GM18498 (cell line): ENCODE measurements around the gene NLRP1.

Source experiments
- ATAC-seq: cut with Tn5 transposase; IDR thresholded peaks from one replicate; pipeline ENCODE4 v1.9.1; 2021; ENCODE audit warnings: mild to moderate bottlenecking, moderate library complexity; ENCODE audit not compliant: unreplicated experiment

The NLRP1 gene

DNA sequence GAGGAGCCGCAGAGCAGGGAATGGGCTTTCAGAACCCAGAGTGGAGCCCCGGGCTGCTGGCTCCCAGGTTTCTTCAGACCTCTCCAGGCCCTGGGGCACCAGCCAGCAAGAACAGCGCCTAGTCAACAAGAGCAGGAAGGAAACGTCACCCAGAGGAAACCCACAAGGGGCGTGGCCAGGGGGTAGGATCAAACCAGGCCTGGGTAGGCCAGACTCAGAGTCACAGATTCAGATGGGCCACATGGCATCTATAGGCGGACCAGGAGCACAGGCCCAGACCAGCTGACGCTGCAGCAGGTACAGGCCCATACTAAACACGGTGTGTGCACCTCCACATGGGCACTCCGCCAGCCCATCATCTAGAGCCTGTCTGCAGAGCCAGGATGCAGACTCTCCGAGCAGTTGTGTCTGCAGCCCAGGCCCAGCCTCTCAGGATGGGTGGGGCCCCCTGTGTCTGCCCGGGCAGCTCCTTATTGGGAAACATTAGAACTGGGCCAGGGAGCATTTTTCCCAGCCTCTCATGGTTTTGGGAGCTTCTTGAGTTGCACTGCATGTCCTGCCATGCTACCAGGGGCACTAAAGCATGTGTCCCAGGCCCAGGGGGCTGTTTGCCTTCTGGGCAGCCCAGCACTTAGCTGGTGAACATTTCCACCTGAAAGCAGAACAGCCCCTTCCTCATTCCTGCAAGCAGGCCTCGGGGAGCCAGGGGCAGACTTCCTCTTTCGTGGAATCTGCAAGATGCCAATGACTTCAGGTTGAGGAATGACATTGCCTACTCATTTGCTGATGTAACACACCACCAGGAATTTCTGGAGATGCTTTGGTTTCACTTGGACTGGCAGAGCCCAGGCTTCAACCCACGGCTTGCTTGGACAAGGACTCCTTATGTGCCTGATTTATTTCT is at the start of gene NLRP1:
Gene NLRP1 (minus strand): TSS at position 127 of the 904 bp plus-strand sequence. CDS start 552 bp downstream, outside the sequence.
- ATAC-seq, result peak; percentile 90

DNA sequence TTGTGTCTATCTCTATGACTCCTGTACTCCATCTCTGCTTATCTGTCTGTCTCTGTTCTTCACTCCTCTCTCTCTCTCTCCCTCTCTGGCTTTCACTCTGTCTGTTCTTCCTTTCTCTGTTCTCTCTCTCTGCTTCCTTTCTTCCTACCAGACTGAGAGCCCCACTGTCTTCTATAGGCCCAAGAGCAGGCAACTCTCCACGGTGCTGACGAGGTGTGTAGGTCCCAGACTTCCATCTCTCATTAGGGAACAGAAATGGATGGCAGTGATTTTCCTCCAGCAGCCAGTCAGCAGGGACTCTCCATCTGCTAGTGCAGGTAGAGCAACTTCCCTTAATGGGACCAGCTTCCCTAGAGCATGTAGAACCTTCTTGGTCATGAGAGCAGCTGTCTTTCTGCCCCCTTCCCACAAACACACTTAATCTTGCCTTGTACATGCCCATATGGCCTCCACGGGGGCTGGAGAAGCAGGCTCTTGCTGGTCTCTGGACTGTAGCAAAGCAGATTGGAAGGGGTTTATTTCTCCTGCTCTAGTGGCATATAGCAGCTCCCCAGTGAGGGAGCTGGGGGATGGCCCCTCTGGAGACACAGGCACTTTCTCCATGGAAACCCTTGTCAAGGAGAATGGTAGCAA is 47.8 kb upstream of the NLRP1 start:
- no peak for ATAC-seq

DNA sequence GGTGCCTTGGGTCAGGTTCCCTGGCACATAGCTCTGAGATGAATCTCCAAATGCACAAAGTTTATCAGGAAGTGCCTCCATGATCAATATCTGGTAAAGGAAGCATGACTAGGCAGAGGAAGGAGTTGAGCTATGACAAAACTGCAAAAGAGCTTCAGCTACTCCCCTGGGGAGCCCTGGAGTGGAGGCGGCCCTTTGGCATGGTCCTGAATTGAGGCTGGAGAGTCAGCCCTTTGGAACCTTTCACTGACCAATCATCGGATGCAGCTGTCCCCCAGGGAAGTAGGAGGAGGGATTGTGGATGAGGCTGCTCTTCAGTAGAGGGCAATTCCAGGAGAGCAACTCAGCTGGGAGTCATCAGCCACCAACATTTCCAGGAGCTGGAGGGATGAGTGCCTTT is 46.1 kb upstream of the NLRP1 start:
- ATAC-seq, result no peak

DNA sequence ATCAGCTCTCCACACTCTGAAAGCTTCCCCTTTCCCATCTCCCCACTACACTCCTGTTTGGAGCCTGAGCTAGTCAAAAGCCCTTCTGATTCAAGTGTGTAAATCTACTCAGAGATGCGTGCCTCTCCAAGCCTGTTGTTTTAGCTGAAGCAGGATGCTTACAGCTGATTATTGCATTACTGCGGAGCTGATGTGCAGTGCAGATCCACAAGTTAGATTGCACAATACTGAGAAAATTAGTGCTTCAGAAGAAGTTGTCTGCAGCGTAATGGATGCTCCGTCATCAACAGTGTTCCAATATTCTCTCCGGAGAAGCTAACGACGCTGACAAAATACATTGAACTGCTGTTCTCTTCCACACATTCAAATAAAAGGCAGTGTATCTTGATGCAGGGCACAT is 44.8 kb upstream of the NLRP1 start:
- no peak for ATAC-seq

DNA sequence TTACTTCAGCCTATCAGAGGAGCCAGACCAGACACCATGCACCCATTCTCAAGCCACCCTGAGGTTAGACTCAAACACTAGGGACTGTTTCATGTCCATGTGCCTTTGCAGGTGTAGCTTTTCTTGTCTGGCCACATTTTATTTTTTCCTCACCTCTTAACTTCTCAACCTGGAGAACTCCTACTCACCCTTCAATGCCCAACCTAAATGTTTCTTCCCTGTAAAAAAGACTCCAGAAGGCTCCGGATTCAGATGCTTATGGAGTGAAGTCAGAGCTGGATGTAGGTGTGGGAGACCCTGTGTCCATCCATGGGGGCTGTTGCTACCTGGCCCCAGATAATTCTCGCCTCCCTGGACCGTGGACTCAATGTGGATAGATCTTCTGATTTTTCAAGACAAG is 44.0 kb upstream of the NLRP1 start:
- no peak for ATAC-seq

DNA sequence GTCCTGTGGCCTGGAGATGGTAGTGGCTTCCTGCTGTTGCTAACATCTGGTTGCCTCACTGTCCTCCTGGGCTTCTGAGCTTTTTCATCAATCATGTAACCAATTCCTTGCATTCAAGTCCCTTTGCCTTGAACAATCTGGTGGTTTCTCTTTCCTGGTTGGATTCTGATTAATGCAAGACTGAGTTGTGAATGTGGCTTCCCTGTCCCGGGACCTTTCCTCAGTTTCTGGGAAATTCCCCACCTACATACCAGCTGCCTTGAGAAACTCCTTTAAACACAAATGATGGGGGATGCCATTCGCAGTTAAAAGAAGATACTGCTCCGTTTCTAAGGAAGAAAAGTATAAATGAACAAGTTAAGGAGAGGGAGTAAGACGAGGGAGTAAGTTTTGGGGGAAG is 39.9 kb upstream of the NLRP1 start:
- no peak for ATAC-seq

DNA sequence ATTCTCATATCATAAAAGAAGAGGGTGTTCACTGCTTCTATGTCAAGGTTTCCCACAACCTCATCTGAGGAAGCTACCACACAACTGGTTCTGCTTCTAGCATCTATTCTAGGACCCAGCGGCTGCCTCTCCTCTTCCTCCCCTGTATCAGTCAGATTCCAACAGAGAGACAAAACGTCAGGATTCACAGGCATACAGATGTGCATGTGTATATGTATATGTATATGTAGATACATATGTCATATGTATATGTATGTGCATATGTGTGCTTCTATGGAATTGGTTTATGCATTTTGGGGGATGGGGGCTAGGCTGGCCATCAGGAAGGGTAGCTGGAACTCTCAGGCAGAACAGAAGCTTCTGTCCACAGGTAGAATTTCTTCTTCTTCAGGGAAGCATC is 37.4 kb upstream of the NLRP1 start:
- ATAC-seq, result no peak

DNA sequence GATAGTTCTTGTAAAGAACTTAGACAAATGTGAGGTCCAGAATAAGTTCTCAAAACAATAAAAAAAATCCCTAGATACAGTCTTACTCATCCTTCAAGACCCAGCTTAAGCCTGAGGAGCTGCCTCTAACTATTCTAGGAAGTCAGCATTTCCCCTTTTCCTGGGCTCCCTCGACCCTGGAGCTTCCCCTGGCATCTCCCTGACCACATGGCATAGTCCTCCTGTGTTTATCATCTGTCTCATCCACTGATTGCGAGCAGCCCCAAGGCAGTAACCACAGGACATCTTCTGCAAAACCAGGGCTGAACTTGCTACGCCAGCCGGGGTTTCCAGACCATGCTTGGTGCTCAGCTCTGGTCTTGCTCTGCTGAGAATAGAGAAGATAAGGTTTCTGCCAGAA is 36.7 kb upstream of the NLRP1 start:
- ATAC-seq, result no peak

DNA sequence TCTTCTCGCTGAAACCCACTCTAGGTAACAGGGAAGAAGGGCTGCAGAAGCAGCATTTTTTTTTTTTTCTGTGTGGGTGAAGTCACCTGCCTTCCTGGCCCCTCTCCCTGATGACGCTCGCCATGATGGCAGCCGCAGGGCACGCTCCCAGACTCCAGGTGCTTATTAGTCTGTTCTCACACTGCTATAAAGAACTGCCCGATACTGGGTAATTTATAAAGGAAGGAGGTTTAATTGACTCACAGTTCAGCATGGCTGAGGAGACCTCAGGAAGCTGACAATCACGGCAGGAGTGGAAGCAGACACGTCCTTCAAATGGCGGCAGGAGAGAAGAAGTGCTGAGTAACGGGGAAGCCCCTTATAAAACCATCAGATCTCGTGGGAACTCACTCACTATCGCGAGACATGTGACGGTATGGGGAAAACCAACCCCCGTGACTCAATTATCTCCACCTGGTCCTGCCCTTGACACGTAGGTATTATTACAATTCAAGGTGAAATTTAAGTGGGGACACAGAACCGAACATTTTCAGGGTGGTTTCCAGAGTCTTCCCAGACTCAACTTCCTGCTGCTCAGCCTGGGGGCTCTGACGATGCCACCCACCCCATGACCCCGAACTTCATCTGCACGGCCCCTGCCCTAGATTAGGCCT is 34.9 kb upstream of the NLRP1 start:
- no peak for ATAC-seq

DNA sequence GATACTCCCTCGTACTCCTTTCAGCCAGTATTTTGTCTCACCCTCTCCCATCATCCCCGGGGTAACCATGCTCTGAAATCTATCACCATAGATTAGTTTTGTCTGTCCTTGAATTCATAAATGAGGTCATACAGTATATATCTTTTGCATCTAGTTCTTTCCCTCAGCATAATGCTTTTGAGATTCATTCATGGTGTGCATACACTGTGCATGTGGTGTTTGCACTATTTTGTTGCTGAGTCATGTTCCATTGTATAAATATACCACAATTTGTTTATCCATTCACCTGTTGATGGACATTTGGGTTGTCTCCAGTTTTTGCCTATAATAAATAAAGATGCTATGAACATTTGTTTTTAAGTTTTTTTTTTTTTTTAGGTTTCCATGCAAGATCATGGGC is 34.2 kb upstream of the NLRP1 start:
- no peak for ATAC-seq

DNA sequence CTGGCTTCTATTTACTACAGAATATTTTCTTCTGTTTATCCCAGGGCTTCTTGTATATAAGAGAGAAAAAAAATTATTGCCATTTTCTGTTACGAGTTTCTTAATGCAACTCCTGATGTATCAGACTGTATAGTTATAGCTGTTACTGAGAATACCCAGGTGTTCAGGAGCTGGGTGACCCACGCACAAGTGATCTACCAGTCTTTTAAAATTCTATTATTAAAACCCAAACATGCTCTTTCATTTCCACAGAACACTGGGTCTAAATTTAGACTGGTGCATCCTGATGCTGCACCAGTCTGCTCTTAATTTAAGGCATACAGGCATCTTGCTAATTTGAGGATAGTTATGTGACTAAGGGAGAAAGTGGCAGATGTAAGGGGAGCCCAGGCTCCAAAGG is 31.2 kb upstream of the NLRP1 start:
- no peak for ATAC-seq

DNA sequence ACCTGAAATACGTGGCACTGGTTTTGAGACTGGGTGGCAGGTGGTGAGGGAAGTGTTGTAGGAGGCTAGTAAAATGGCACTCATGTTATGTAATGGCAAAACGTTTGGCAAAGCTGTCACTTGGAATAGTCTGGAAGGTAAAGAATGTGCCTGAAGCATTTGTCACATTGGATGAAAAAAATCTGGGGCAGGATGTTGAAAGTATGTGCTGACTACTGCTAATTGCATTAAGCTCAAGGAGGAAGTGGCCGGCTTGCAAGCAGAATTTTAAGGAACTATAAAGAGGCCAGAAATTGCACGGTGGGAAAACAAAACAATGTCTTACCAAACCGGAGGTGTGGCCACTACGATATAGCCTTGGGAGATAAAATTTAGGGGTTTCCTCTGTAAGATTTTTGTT is 26.6 kb upstream of the NLRP1 start:
- no peak for ATAC-seq

DNA sequence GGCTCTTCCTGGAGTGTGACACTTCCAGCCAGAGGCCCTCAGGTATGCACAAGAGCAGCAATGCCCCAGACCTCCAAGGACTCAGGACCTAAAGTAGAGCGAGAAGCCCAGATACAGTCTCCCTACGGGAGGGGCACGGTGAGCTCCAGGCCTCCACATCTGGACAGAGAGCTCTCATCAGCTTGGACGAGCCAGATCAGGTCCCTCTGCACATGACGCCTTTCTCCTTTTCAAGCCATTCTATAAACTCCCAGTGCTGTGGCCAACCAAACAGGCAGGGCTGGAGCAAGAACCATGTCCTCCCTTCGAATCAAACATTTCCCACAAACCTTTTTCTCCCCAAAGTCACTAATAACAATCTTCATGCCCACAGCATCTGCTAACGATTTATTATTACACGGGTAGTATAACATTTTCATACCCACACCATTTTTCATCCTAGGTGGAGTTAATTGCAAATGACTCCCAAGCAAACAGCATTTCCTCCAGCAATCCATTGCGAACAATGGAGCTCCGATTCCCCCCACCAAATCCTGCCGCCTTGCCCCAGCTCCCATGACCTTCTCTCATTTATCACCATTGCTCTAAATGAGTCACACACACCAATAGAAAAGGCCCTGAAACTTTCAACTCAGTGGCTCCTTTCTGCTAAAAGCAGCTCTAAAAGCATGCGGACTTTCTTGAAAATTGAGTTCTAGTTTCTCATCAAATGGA is 24.2 kb upstream of the NLRP1 start:
- ATAC-seq, result no peak

DNA sequence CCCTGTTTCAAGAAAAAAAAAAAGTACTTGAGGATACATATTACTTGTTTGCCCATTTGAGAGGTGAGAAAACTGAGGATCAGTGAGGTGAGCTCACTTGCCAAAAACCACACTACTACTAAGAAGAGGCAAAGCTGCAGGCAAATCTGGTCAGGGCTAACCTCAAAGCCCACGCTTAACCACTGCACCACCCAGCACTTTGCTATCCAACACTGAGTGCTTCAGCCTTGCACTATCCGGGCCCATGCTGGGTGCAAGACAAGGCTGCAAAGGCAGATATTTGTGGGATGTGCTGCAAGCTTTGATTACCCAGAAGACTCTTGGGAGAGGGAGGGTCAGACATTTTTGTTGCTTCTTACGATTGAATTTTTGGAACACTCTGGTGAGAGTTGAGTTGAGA is 23.6 kb upstream of the NLRP1 start:
- ATAC-seq, result no peak

DNA sequence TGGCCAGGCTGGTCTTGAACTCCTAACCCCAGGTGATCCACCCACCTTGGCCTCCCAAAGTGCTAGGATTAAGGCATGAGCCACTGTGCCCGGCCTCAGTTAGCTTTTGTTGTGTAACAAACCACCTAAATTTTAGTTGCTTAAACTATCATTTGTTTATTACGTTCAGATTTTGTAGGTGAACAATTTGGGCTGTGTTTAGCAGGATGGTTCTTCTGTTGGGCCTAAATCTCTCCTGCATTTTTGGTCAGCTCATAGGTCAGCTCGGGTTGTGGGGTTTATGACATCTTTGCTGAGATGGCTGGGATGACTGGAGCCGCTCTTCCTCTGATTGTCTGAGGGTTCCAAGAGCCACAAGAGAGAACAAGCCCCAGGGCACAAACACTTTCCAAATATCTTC is 21.1 kb upstream of the NLRP1 start:
- ATAC-seq, result no peak

DNA sequence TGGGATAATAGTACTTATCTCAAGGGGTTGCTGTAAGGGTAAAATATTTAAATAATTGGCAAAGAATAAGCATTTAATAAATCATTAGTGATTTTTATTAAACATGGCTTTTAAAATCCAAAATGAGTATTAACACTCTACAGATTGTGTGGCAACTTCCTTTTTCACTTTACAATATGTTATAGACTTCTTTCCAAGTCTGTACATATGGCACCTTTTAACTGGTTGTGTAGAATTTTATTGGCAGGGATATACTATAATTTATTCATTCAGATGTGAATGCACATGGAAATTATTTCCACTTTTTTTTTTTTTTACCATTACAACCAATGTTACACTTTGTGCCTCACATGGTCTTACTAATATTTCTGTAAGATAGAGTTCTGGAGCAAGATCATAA is 15.7 kb upstream of the NLRP1 start:
- no peak for ATAC-seq

DNA sequence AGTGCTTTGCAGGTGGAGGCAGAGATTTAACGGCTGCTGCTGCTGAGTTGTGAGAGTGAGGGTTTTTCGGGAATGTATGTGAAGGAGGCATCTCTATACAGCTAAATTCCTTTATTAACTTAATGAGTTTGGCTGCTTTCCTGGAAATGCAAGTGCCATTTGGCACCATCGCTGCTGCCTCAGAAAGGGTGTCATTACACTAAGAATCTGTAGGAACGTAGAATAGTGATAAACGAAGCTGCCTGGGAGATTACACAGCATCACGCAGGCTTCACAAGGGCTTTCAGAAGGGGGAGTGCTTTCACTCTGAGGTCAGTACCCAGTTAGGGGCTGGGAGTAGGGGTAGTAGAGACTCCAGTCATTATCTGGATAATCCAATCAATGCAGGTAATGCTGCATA is 14.1 kb upstream of the NLRP1 start:
- ATAC-seq, result no peak

DNA sequence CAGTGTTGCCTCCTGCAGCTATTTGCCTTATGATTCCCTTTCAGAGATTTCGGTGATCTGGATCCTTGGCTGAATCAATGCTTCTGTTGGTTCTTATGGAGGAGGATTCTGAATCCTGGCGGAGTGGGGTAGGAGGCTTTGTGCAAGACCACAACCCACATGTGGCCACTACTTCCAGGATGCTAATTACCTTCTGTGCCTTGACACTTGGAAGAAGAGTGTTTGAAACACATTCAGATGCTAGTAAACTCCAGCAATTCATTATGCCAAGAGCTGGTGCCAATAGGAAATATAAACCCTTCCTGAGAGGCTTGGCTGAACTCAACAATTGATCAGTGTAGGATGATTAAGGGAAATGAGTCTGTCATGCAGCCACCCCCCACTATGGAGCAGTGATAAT is 12.1 kb upstream of the NLRP1 start:
- ATAC-seq, result no peak

DNA sequence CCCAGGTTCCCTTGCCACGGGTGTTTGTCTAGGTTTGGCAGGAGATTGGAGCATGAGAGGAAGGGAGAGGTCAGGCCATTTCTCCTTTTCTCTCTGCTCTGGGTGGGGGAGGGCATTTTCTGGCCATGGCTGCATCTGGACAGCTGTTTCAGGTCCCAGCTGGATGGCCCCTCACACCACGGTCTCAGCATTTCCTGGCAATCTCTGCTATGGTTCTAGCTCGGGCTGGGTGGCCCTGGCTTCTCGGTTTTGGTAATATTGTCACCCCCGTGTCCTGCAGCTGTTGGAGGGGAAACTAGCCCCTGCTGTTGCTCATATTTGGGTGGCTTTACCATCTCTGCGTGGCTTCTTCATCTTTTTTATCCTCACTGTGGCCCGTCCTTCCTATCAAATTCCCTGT is 11.5 kb upstream of the NLRP1 start:
- ATAC-seq, result no peak

DNA sequence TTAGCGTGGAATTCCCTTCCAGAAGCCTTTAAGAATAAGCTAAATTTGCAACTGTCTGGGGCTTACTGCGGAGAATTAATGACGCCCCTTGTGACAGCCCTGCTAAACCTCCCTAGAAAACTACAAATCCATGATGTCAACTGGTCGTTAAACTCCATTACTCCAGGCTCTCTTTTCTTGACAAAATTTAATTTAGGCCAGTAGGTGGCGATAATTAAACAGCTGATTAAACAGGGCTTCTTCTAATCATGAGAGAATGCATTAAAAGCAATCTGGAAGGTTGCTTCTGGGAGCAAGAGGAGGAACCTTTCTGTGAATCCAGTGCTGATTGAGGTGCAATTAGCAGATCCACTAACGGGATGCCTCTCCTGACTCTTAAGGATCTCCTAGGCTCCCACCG is 8.1 kb upstream of the NLRP1 start:
- no peak for ATAC-seq

DNA sequence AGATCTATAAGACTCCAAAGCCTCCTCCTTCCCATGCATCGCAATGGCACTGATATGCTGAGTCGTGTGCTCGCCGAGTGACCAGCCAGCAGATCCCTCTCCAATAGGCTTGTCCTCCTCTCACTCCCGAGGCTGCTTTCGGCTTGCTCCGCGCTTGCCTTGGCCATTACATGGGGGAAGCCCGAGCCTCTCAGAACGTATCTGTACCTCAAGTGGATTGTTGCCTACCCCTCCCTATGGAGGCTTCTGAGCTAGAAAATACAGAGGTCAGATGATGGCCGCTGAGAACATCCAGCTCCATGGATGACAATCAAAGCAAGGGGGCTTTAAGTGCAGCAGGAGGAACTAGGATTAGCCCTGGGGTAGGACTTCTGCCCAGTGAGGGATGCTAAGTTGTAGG is 7.7 kb upstream of the NLRP1 start:
- no peak for ATAC-seq
